RWPE2 (cell line): ENCODE measurements around the gene SLC13A3.

ENCODE experiments used
- ATAC-seq: fragments of 200-7000 bp; cut with Tn5 transposase; 3 replicates; pipeline ENCODE4 v1.9.1; 2021; ENCODE audit warnings: low read depth
- DNase-seq: peaks from one replicate; pipeline ENCODE4 v3.0.0-alpha.2; 2020; ENCODE audit warnings: low spot score
- H3K27ac ChIP-seq: fragments of 450-650 bp; 2 replicates; pipeline ENCODE4 v1.5.1; 2017; ENCODE audit warnings: mild to moderate bottlenecking; ENCODE audit not compliant: poor library complexity, severe bottlenecking
- H3K27me3 ChIP-seq: fragments of 250-450 bp; sonication (Bioruptor Pico); 2 replicates; pipeline ENCODE4 v1.5.1; 2021; ENCODE audit warnings: mild to moderate bottlenecking, moderate library complexity; ENCODE audit not compliant: insufficient read depth, poor library complexity, severe bottlenecking
- H3K36me3 ChIP-seq: fragments of 250-450 bp; sonication (Bioruptor Pico); 2 replicates; pipeline ENCODE4 v1.5.1; 2020; ENCODE audit warnings: low read depth, mild to moderate bottlenecking, moderate library complexity
- H3K4me1 ChIP-seq: fragments of 250-450 bp; sonication (Bioruptor Pico); 2 replicates; pipeline ENCODE4 v1.5.1; 2021; ENCODE audit warnings: mild to moderate bottlenecking, moderate library complexity; ENCODE audit not compliant: insufficient read depth, poor library complexity, severe bottlenecking
- H3K4me3 ChIP-seq: fragments of 250-450 bp; sonication (Bioruptor Pico); 2 replicates; pipeline ENCODE4 v1.5.1; 2021; ENCODE audit warnings: mild to moderate bottlenecking, moderate library complexity; ENCODE audit not compliant: severe bottlenecking
- H3K9me3 ChIP-seq: fragments of 250-450 bp; sonication (Bioruptor Pico); 2 replicates; pipeline ENCODE4 v1.5.1; 2021; ENCODE audit warnings: mild to moderate bottlenecking, moderate library complexity; ENCODE audit not compliant: severe bottlenecking
- TF ChIP-seq, protein P1 (sequence below): fragments of 450-650 bp; IDR thresholded peaks from one replicate; pipeline ENCODE4 v1.5.1; 2017; ENCODE audit warnings: mild to moderate bottlenecking, moderate library complexity; ENCODE audit not compliant: poor library complexity, severe bottlenecking

The SLC13A3 gene

DNA sequence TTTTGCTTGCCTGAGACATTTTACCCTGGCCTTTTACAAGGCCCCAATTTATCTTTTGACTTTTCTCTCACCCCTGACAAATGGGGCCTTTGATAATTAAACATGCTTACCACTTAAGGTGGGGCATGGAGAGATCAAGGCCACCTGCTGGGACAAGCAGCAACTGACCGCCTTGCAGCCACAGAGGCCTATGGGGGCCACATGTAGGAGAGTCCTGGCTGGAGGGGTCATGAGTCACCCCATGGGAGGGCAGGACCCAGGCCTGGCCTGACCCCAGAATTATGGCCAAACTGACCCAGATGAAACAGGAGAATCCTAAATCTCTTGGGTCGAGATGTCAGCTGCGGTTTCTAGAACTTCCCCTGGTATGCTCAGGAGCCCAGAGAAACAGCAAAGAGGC is 92.3 kb downstream of the SLC13A3 start:
- Histone ChIP-seq H3K27ac (no peak overlapping the region), H3K9me3 (no peaks in the 10 kb centered on the region), H3K4me3 (no peak overlapping the region), H3K27me3 (no peaks in the 10 kb centered on the region), H3K36me3 (no peaks in the 10 kb centered on the region), H3K4me1 (no peaks in the 10 kb centered on the region)
- TF ChIP-seq, protein P1, sequence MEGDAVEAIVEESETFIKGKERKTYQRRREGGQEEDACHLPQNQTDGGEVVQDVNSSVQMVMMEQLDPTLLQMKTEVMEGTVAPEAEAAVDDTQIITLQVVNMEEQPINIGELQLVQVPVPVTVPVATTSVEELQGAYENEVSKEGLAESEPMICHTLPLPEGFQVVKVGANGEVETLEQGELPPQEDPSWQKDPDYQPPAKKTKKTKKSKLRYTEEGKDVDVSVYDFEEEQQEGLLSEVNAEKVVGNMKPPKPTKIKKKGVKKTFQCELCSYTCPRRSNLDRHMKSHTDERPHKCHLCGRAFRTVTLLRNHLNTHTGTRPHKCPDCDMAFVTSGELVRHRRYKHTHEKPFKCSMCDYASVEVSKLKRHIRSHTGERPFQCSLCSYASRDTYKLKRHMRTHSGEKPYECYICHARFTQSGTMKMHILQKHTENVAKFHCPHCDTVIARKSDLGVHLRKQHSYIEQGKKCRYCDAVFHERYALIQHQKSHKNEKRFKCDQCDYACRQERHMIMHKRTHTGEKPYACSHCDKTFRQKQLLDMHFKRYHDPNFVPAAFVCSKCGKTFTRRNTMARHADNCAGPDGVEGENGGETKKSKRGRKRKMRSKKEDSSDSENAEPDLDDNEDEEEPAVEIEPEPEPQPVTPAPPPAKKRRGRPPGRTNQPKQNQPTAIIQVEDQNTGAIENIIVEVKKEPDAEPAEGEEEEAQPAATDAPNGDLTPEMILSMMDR = no peak
- DNase-seq (no peak), ATAC-seq (no peak)

DNA sequence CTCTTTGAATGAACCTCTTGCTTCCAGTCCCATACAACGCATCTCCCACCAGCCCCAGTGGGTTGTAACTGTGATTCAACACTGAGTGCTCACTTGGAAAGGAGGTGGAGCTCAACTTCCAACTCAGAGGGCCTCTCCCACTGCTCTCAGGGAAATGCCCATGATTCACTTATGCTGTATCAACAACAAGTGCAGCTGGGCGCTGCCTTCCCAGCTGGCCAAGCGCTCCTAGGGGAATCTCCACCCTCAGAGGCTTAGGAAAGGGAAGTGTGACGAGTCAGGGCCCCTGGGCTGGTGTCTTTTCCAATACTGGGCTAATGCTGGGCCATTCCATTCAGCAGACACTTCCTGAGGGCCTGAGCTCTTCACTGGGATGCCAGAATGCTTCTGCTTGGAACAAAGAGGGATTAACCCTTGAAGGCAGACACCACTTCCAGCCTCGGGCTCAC is 92.7 kb downstream of the SLC13A3 start:
- Histone ChIP-seq H3K4me3 (no peak overlapping the region), H3K9me3 (no peaks in the 10 kb centered on the region), H3K27ac (no peak overlapping the region), H3K36me3 (no peaks in the 10 kb centered on the region), H3K27me3 (no peaks in the 10 kb centered on the region), H3K4me1 (no peaks in the 10 kb centered on the region)
- DNase-seq = no peak
- ATAC-seq = peak; percentile 93
- TF ChIP-seq, protein P1 = no peak

DNA sequence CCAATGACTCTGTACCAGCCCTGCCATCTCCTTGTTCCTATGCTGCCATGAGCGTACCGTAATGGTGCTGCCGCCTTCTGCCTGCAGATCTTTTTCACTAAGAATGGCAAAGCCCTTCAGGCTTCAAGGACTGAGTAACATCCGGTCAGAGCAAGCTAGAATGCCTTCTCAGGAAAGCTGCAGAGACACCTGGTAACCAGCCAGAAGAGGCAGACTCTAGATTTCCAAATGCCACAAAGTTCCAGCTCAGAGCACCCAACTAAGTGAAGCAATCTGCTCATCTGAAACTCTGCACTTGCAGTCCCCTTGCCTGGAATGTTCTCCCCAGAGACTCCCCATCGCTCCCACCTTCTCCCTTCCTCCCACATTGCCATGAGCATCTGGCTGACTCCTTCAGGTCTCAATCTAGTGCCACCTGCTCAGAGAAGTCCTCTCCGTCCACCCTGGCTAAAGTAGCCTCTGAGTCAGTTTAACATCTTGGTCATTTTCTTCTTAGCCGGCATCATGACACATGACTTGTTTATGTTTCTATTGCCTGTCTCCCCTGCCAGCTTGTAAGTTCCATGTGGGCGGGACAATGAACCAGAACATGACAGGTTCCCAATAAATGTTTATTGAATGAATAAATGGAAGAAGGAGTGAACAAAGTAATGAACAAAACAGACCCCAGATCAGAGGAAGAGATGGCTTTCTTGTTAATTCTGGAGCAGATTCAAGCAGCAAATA is 93.9 kb downstream of the SLC13A3 start:
- TF ChIP-seq, protein P1 = no peak
- Histone ChIP-seq H3K4me3 (no peak overlapping the region), H3K4me1 (no peaks in the 10 kb centered on the region), H3K36me3 (no peaks in the 10 kb centered on the region), H3K27me3 (no peaks in the 10 kb centered on the region), H3K27ac (no peak overlapping the region), H3K9me3 (no peaks in the 10 kb centered on the region)
- DNase-seq (no peak), ATAC-seq (peak; percentile 50)

DNA sequence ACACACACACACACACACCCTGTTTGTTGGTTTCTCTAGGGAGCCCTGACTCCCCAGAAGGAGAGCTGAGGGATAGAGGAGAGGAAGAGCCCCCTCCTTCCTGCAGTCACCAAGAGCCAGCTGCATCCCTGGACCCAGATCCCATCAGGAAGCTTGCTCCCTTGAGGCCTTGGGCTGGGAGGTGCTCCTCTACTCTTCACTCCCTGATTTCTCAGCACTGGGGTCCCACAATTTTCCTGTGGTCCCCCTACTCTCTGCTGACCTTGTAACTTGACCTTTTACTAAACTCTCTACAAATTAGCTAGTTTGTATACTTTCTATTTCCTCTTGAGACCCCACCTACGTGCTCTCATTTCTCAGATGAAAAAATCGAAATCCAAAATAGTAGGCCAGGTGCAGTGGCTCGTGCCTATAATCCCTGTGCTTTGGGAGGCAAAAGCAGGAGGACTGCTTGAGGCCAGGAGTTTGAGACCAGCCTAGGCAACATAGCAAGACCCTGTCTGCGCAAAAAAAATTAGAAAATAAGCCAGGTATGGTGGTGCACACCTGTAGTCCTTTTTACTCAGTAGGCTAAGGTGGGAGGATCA is 95.8 kb downstream of the SLC13A3 start:
- Histone ChIP-seq H3K4me3 (no peak overlapping the region), H3K36me3 (no peaks in the 10 kb centered on the region), H3K27me3 (peaks cover 3% of the 10 kb centered on the region), H3K9me3 (no peaks in the 10 kb centered on the region), H3K4me1 (no peaks in the 10 kb centered on the region), H3K27ac (no peak overlapping the region)
- DNase-seq (no peak), ATAC-seq (no peak)
- TF ChIP-seq, protein P1 = no peak

DNA sequence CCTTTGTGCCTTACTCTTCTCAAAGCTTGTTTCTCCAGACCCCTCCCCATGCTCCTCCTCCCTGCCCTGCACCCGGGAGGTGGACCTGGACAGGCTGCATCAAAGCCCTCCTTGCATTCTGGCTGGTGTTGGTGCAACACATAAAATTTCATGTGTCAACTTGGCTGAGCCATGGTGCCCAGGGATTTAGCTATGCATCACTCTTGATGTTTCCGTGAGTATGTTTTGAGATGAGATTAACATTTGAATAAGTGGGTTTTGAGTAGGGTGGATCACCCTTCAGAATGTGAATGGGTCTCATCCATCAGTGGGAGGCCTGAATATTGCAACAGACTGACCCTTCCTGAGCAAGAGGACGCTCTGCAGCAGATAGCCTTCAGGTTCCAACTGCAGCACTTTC is 96.4 kb downstream of the SLC13A3 start:
- ATAC-seq (no peak), DNase-seq (no peak)
- Histone ChIP-seq H3K27me3 (peaks cover 7% of the 10 kb centered on the region), H3K27ac (no peak overlapping the region), H3K9me3 (no peaks in the 10 kb centered on the region), H3K36me3 (no peaks in the 10 kb centered on the region), H3K4me1 (no peaks in the 10 kb centered on the region), H3K4me3 (no peak overlapping the region)
- TF ChIP-seq, protein P1 = no peak
